Measurements from ENCODE around the gene GPR160. TPM values are rescaled to one million over a fixed set of nuclear protein-coding genes. Genes with fewer than 3 reads are reported as not detected.

GPR160 gene
- total and polyA plus RNA-seq, 2 of the 13 experiments (the other 11 are each of a cell fraction or from before 2014, with no cell fraction given), result 12.1 to 23.2 TPM

Small RNA genes within 50 kb of the gene (small RNA-seq; reads per million reads assigned to genes)
- 0 reads per million in 3 experiments for gene RNU4-38P (ENCODE audit: insufficient read depth in 2 of 3, insufficient read length in 3 of 3, low read depth in 2 of 3, low replicate concordance in 1 of 3)

Other genes starting within 250 kb of the GPR160 start
- not detected in 2 replicates for gene LRRIQ4, start 225.1 kb upstream of the GPR160 start, total RNA-seq (2016; rRNA removed; fragmentation: Illumina TruSeq; extraction: Trizol)
- gene LRRIQ4, start 225.1 kb upstream of the GPR160 start, polyA plus RNA-seq (2011; rRNA removed), result not detected in 2 replicates
- not detected in 2 replicates for gene LRRC34, start 225.1 kb upstream of the GPR160 start, total RNA-seq (2016; rRNA removed; fragmentation: Illumina TruSeq; extraction: Trizol)
- gene LRRC34, start 225.1 kb upstream of the GPR160 start, polyA plus RNA-seq (2011; rRNA removed), result not detected in 2 replicates
- not detected in 2 replicates for gene LRRC31, start 168.1 kb upstream of the GPR160 start, total RNA-seq (2016; rRNA removed; fragmentation: Illumina TruSeq; extraction: Trizol)
- gene LRRC31, start 168.1 kb upstream of the GPR160 start, polyA plus RNA-seq (2011; rRNA removed), result not detected in 2 replicates
- not detected in 2 replicates for gene SAMD7, start 126.4 kb upstream of the GPR160 start, total RNA-seq (2016; rRNA removed; fragmentation: Illumina TruSeq; extraction: Trizol)
- gene SAMD7, start 126.4 kb upstream of the GPR160 start, polyA plus RNA-seq (2011; rRNA removed), result not detected in 2 replicates
- gene SEC62, start 71.2 kb upstream of the GPR160 start, total RNA-seq (2016; rRNA removed; fragmentation: Illumina TruSeq; extraction: Trizol), result 53.5 and 68.7 TPM in 2 replicates
- gene SEC62, start 71.2 kb upstream of the GPR160 start, polyA plus RNA-seq (2011; rRNA removed), result 54.0 and 55.7 TPM in 2 replicates
- 16.5 and 24.1 TPM in 2 replicates for gene PHC3, start 143.7 kb downstream of the GPR160 start, total RNA-seq (2016; rRNA removed; fragmentation: Illumina TruSeq; extraction: Trizol)
- 42.9 and 49.0 TPM in 2 replicates for gene PHC3, start 143.7 kb downstream of the GPR160 start, polyA plus RNA-seq (2011; rRNA removed)
- 30.4 and 39.1 TPM in 2 replicates for gene PRKCI, start 184.4 kb downstream of the GPR160 start, total RNA-seq (2016; rRNA removed; fragmentation: Illumina TruSeq; extraction: Trizol)
- 11.7 and 17.2 TPM in 2 replicates for gene PRKCI, start 184.4 kb downstream of the GPR160 start, polyA plus RNA-seq (2011; rRNA removed)